Stimulated activated naive CD4-positive, alpha-beta T cell treated with Interleukin-2 at 50 U/mL for 16 hours (primary cell): ENCODE measurements around the gene TSPAN31.

Source experiments
- DNase-seq: peaks from one replicate; lab custom pipeline; 2025; lab: John Stamatoyannopoulos, UW

TSPAN31 gene

DNA sequence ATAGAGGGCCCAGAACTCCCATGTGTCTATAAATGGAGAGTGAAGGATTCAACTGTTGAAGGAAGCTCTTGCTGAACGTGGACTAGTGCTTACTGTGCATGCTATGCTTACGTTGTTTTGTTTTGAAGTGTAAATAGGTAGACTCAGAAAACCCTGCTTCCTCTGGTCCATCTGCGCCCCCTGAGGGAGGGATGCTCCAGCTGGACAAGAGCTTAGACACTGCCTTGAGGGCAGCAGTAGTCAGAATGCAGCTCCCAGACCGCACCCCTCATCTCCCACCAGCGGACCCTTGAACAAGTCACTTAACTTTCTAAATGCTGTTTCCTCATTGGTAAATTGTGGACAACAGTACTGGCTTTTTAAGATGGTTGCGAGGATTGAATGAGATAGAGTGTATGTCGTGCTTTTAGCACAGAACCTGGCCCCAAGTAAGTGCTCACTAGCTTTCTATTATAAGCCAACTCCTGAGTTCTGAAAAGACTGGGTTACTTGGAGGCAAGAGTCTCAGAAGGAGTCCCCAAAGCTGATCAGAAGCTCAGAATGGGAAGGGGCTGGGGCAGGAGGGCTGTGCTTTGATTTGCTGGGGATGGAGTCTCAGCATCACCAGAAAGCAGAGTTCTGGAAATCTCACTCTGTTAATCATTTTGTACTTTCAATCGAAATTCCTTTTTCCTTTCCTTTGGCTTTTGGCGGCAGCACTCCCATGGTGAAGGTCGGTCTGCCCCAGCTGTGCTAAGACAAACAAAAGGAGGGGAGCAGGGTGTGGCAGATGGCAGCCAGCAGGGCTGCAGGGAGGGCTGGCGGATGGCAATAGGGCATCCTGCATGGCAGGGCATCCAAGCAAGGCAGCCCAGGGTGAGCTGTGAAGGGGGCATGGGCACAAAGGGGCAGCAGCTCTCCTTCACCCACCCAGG is 21.9 kb upstream of the TSPAN31 start:
- no peak for DNase-seq

GRCh38 chr12:57723630-57723962 is 21.2 kb upstream of the TSPAN31 start:
- no peak for DNase-seq

GRCh38 chr12:57724003-57724935 is 20.6 kb upstream of the TSPAN31 start:
- DNase-seq = no peak

DNA sequence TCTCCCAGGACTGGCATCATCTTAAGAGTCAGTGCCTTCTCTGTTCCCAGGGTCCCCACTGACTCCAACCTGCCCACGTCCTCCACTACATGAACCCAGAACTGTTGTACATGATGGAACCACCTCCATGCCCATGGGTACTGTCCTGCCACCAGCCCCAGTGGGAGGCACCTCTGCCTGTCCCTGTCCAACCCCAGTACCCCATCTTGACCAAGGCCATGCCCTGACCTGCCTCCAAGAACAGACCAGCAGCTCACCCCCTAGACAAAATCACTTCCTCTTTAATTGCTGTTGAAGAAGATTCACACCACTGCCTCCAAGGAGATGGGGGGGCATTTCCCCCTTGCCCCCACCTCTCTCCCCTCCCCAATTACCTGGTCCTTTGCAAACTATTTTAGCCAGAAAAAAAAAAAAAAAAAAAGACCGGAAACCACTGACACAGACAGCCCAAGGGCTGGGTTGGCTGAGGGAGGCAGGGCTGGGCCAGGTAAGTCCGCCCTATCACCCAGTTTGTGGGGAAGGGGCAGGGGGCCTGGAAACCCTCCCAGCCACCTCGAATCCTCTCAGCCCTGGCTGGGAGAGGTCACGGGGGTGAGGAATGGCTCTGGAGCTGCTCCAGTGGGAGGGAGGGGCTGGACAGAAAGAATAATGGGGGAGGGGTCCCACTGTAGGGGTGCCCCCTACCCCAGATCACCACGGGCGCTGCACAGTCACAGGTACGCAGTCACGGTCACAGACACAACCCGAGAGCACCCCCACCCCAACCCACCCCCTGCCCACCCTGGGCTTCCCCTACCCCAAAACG is 19.7 kb upstream of the TSPAN31 start:
- no peak for DNase-seq

DNA sequence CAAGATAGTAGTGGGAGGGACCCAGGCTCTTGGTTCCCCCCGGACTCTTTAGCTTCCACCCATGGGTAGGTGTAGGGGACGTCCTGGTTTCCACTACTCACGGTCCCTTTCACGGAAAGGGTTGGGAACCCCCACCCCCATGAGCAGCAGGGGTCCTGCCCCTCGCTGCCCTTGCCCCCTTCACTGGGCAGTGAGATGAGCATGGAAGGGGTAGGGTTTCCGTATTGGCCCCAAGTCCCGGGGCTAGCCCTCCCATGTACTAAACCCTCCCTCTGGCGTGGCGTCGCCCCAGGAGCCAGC is 19.0 kb upstream of the TSPAN31 start:
- DNase-seq = no peak

DNA sequence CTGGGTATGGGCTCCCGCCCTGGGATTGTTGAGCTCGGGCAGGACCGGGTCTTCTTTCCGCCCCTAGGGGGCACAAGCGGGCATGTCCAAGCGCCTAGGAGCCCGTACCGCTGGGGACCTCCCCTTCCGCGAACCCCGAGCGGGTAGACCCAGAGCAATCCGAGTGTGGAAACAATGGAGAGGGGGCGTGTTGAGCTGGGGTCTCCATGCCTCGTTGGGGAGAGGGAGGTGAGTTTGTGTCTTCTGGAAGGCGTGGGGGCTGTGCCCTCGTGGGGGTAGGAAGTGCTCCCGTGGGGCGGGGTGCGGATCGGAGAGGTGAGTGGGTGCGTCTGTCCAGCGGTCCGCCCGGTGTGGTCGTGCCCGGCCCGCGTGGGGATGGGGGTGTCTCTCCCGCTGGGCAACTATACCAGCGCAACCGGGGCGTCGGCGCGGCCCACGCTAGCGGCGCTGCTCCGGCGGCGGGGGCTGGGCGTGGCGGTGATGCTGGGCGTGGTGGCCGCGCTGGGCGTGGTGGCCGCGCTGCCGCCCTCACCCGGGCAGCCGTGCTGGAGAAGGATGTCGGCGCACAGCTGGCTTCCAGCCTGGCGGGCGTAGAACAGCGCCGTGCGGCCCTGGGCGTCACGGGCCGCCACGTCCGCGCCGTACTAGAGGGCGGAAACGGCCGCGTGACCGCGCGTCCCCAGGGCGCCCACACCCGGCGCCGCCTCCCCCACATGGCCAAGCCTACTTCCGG is 18.5 kb upstream of the TSPAN31 start:
- DNase-seq = no peak

DNA sequence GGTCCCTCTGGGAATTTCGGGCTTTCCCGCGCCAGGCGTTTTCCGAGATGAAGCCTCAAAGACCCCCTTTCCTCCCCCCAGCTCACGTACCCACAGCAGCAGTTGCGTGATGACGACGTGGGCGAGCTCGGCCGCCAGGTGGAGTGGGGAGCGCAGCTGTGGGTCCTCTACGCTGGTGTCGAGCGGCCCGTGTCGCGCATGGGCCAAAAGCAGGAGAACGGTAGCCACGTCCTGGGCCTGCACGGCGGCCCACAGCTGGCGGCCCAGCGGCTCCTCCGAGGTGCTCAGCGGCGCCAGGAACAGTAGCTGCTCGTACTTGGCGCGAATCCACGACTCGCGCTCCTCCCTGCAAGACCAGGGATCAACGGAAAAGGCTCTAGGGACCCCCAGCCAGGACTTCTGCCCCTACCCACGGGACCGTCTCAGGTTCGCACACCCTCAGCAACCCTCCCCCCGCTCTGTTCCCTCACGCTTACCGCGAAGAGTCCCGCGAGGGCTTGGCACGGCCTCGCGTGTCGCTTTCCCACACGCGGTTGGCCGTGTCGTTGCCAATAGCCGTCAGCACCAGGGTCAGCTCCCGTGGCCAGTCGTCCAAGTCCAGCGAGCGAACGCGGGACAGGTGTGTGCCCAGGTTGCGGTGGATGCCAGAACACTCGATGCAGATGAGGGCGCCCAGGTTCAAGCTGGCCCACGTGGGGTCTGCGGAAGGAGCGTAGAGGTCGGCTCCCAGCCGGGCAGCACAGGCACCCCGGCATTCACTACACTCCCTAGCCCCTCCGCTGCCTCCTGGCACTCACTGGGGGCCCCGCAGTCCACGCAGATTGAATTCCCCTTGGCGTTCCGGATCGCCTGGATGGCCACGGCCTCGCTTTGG is 17.7 kb upstream of the TSPAN31 start:
- DNase-seq = no peak

DNA sequence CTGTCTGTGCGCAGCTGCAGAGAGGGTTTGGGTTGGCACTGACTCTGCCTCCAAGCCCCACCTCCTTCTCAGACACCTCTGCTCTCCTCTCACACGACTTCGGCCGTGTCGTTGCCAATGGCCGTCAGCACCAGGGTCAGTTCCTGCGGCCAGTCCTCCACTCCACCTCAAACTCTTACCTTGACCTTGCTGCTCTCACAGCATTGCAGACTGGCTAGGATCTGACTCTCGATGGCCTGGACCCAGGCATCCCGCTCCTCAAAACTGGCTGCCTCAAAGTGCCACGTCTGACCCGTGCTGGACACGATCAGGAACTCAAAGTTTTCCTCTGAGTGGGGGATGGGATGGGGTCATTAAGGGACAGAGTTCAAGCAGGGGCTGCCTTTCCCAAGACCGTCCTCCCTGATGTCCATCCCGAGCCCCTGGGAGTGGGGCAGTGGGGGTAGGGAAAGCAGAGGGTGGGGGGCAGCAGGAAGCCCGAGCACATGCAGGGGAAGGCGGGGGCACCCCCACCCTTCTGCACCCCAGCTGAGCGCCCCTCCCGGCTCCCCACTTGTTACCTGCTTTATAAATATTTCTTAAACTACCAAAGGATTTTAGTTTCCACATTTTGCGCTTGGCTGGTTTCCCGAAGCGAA is 17.0 kb upstream of the TSPAN31 start:
- DNase-seq = no peak

- DNase-seq = no peak
Observed at GRCh38 chr12:57729321-57729844, 15.5 kb upstream of the TSPAN31 start.

DNA sequence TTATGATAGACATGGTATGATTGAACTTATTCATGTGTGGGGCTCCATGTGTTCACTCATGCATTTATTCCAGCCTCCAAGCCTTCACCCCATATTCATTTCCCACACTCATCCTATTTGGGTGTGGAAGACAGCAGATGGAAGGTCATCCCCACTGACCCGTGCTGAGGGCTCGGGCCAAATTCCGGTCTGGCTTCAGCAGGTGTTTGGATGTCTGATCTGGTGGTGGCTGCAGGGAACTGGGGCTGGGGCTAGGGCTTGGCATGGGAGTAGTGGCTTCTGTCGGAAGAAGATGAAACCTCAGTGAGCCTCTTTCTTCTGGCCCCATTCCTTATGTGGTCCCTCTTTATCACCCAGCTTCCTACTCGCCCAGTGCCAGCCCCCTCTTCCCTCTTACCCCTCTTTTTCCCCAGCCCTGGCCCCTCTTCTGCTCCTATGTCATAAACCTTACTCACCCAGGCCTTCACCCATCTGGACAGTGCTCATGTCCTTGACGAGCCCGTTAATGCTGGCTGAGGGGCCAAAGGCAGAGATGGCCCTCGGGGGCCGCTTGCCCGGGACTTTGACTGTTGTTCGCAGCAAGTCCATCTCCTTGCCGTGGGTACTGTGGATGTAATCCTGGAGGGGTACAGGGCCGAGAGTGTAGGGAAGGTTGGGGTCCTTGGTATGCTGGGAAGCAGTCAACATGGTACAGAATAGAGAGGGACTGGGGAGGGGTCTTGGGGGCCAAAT is 14.3 kb upstream of the TSPAN31 start:
- DNase-seq = no peak

GRCh38 chr12:57731411-57732080 is 13.3 kb upstream of the TSPAN31 start:
- no peak for DNase-seq

DNA sequence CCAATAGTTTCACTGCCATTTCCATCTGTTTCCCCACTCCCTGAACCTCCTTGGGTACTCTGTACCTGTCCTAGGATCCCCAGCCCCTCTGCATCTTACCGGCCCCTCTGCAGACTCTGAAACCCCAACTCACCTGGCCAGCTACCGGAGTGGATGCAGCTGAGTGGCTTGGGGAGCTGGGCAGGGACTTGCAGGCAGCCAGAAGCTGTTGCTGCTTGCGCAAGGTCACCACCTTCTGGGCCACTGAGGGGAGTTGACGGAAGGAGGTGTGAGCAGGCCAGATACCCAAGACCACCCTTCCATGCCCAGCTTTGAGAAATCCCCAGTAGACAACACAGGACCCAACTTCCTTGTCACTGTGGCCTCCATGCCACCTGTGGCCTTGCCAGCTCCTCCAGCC is 12.6 kb upstream of the TSPAN31 start:
- DNase-seq = no peak

DNA sequence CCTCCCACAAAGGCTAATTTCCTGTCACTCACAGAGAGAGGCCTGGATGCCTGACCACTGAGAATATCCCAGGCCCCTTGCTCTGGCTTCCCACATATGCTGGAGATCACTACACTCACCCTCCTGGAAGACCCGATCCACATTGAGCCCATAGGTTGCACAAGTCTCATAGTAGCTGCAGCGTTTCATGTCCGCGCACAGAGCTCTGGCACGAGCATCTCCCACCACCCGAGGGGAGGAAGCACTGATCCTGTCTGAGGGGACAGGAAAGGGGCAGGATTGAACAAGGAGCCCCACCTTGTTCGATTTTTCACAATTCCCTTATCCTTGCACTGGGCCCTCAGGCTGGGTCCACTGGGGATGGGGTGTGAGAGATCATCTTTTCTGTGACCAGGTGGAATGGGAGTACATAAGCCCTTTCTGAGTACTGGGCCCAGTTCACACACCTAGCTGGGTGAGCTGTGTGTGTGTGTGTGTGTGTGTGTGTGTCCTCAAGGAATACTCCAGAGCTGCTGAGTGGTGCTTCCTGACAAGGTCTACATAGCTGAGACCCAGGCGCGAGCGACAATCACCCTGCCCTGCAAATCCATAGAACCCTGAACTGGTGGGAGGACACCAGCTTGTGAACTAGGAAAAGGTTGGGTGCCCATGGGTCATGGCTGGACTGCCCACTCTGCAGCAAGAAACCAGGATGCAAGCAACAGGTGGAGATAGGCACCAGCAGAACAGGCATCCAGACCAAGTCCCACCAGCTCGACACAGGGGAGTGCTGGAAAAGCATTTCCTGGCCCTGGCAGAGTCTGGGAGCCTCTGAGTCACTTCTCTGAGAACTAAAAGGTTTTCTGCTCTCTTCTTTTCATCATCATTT is 11.9 kb upstream of the TSPAN31 start:
- no peak for DNase-seq

GRCh38 chr12:57733928-57734327 is 10.9 kb upstream of the TSPAN31 start:
- DNase-seq = no peak

DNA sequence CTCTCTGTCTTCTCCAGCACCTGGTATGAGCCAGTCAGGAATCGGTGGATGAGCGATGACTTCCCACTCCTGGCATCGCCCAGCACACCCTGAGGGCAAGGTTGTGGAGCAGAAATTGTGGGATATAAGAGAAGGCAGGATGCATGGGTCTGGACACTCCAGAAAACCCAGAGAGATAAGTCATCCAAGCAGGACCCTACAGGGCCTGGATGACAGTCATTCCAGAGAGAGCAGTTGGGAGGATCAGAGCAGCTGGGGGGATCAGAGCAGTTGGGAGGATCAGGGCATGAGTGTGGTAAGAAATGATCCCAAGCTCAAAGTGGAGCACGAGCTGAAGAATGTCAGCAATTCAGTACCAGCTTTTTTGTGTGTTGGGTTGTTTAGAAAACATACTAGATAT is 10.2 kb upstream of the TSPAN31 start:
- DNase-seq = no peak

DNA sequence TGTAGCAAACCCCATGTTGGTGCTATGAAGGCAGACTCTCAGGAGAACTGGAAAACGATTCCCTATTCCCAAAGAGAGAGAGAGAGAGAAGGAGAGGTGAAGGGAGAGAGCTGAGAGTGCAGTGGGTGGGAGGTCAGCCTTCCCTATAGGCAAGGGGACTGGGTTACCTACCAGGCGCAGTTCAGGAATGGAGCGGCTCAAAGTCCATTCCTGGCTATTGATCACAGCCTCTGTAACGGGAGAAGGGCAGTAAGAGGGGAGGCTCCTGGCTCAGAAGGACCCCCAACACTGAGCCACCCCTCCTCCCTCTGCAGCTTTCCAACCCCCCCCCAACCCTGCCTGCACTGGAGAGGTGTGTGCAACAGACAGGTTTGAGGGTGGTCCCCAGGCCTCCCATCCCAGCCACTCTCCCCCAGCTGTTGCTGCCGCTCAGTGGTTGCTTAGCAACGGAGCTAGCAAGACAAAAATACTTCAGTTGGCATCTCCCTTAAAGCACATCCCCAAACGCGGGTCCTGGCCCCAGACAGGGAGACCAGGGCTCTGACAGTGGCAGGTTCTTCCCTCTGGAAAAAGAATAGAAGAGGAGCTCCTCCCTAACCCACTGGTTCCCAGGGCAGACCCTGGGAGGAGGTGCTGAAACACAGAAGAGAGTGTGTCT is 9.5 kb upstream of the TSPAN31 start:
- DNase-seq = no peak
